Measurements from ENCODE around the gene NCAPG2. TPM values are rescaled to one million over a fixed set of nuclear protein-coding genes. Genes with fewer than 3 reads are reported as not detected.

Gene NCAPG2
- 8.9 and 35.0 TPM in 2 replicates for total RNA-seq (ENCODE audit: low replicate concordance)

DNA sequence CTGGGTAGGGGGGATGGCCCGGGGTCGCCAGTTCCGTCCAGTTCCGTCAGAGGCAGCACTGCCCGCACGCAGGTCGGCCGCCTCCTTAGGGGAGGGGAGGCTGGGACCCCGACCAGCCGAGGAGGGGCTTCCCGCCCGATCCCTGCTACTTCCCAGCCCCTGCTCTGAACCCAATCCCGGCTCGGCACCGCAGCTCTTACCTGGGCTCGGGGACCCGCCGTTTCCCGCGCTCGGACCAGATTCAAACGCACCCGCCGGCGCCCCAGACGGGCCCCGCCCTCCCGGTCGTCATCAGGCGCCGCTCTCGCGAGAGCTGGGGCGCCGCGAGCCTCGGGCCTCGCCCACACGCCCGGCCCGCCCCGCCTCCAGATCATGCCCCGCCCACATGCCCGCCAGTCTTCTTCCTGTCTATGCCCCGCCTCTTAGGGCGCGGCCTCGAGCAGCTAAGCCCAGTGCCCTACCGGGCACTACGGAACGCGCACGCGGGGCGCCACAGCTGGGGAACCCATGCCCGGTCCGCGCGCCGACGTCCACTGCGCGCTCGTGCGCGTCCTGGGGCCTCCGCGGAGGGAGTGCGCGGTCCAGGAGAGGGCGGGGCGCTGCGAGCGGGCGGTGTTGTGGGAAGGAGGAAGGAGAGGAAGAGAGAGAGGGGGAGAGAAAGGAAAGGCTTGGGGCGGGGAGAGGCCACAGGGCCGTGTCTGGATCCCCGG, at the start of gene NCAPG2:
Gene NCAPG2, minus strand, starts transcription at position 281 of the 710 bp plus-strand sequence. CDS start 2,905 bp downstream, outside the sequence.
- peak within 1 kb of the TSS; percentile 95 for H3K4me3 ChIP-seq (ENCODE audit: low read depth, low read length)
- peak; percentile 41 for TF ChIP-seq CTCF (IDR thresholded peaks at IDR 0.05; ENCODE audit: insufficient read depth, low read length)
- DNase-seq (ENCODE audit: low read depth) = peak; percentile 96

DNA sequence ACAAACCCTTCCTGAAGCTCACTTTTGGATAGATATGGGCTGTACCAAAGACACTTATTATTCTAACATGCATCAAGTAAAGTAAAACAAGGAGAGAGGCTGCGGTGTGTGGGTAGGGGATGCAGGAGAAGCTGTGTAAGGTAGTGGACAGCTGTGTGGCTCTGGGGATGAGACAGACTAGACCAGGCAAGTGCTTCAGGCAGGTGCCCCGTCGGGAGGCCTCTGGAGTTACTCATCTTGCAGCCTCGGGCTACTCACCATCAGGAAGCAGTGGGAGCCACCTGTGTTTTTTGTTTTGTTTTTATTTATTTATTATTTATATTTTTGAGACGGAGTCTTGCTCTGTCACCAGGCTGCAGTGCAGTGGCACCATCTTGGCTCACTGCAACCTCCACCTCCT, 49.3 kb upstream of the NCAPG2 start:
- H3K4me3 ChIP-seq (ENCODE audit: low read depth, low read length) = no peak overlapping the region
- no peak for TF ChIP-seq CTCF (IDR thresholded peaks at IDR 0.05; ENCODE audit: insufficient read depth, low read length)
- DNase-seq (ENCODE audit: low read depth) = no peak

DNA sequence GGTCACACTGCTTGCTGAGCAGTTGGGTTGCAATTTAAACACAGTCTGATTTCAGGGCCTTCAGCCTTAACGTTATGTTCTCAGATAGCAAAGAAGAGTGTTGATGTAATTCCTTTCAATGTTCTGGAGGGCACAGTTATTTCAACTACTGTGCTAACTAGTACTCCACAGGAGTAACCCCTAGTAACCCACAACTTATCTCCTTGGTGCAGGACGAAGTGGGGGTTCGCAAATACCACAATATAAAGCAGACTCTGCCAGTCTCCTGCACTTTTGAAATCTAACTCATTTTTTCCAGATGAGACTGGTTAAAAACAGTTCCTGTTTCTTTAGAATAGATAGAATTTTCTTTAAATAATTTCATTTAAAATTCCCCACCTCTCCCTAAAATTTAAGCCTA, 47.1 kb upstream of the NCAPG2 start:
- no peak for TF ChIP-seq CTCF (IDR thresholded peaks at IDR 0.05; ENCODE audit: insufficient read depth, low read length)
- no peak overlapping the region for H3K4me3 ChIP-seq (ENCODE audit: low read depth, low read length)
- DNase-seq (ENCODE audit: low read depth) = no peak

DNA sequence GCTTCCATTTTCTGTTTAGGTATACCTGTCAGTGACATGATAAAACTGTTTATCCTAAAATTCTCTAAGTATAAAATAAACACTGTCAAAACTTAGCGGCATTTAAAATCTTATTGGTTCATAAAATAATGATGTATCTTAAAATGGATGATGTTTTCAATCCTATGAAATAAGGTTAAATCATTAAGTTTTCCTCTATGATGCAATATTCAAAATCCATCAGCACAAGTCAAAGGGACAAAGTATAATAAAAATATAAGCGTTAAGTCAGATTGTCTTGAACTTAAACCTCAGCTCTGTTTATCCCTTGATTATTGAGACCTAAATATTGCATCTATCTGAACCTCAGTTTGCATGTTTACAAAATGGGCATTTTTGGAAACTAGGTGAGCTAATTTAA, 46.6 kb upstream of the NCAPG2 start:
- DNase-seq (ENCODE audit: low read depth) = no peak
- H3K4me3 ChIP-seq (ENCODE audit: low read depth, low read length) = no peak overlapping the region
- no peak for TF ChIP-seq CTCF (IDR thresholded peaks at IDR 0.05; ENCODE audit: insufficient read depth, low read length)

DNA sequence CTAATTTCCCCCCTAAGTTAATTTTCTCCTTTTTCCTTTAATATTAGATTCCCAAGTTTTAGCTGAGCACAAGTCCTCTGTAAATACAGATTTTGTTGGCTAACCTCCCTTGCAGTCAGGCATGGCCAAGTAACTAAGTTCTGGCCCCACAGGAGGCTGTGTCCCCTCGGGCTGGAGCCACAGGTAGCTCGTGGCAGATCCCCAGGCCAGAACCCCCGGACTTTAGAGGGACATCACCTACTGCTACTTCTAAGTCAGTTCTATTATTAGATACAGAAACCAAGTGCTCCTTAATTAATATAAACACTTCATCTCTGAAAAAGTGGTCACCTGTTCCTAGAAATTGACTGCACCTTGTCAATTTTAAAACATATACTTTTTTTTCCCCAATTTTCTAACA, 46.1 kb upstream of the NCAPG2 start:
- no peak overlapping the region for H3K4me3 ChIP-seq (ENCODE audit: low read depth, low read length)
- TF ChIP-seq CTCF (IDR thresholded peaks at IDR 0.05; ENCODE audit: insufficient read depth, low read length) = no peak
- no peak for DNase-seq (ENCODE audit: low read depth)

DNA sequence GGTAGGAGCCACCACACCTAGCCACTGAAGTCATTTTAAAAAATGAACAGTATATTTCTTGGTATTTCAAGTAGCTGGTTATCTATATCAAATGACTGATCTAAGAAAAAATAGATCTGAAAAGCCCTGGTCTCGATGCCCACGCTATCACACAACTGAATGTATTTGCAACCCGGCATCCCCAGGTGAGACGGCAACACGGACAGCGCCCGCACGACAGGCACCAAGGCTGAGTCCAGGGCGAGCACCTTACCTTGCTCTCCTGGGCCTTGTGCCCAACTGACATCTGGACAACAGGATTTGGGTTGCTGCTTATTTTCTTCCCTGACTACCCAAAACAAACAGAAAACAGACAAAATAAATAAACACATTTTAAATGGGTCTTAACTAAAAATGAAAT, 44.8 kb upstream of the NCAPG2 start:
- no peak for DNase-seq (ENCODE audit: low read depth)
- H3K4me3 ChIP-seq (ENCODE audit: low read depth, low read length) = no peak overlapping the region
- no peak for TF ChIP-seq CTCF (IDR thresholded peaks at IDR 0.05; ENCODE audit: insufficient read depth, low read length)

GRCh38 chr7:158748335-158748734, 43.7 kb upstream of the NCAPG2 start:
- H3K4me3 ChIP-seq (ENCODE audit: low read depth, low read length) = no peak overlapping the region
- no peak for DNase-seq (ENCODE audit: low read depth)
- TF ChIP-seq CTCF (IDR thresholded peaks at IDR 0.05; ENCODE audit: insufficient read depth, low read length) = no peak
